Measurements from ENCODE around the gene CYP4X1. TPM values are rescaled to one million over a fixed set of nuclear protein-coding genes. Genes with fewer than 3 reads are reported as not detected.
A peak's percentile ranks its signal among the peaks of the same experiment; 100 is the strongest.
"Not testable (repeated sequence)": the region's sequence is repeated elsewhere in the genome, so short reads cannot be mapped to it uniquely, and the experiment has no call there.

CYP4X1 gene
- total and polyA plus RNA-seq, 10 donors = 0.14 to 1.7 (median 0.33) TPM; not detected in 2

- TF ChIP-seq CTCF (IDR thresholded peaks at IDR 0.05 in 8 of 11, conservative IDR thresholded peaks at IDR 0.05 in 3 of 11) (no peak), POLR2AphosphoS5 (IDR thresholded peaks at IDR 0.05) (no peak), POLR2A (IDR thresholded peaks at IDR 0.05) (no peak)
- Histone ChIP-seq H3K4me1 (no peaks in the 10 kb centered on the region), H3K9me3 (no peaks in the 10 kb centered on the region), H3K4me3 (no peak within 1 kb of the TSS), H3K27ac (no peak within 1 kb of the TSS), H3K27me3 (replicated peaks in 1 of 7) (peaks cover 0 to 23% (median 0%) of the 10 kb centered on the region in 7 donors), H3K36me3 (no peaks in the 10 kb centered on the region)
- DNase-seq = no peak
- intact Hi-C loops (cut with DNase I; ENCODE audit: low total_unique reads) = no loop called here
Measured at GRCh38 chr1:47067097-47067594, 43.7 kb downstream of the CYP4X1 start, which contains the start of gene CYP4Z1. Gene CYP4Z1, plus strand, starts transcription at chr1:47067231. Its CDS starts 260 bp downstream, at chr1:47067491.

- H3K4me1 ChIP-seq; H3K27ac ChIP-seq; intact Hi-C loops (cut with DNase I; ENCODE audit: low total_unique reads); H3K4me3 ChIP-seq; H3K36me3 ChIP-seq; H3K9me3 ChIP-seq: not testable (repeated sequence)
- peaks cover 0 to 14% (median 0%) of the 10 kb centered on the region in 7 donors for H3K27me3 ChIP-seq (replicated peaks in 1 of 7)
- peak; percentile 61 for DNase-seq
- WGBS, 5 donors = 63 to 87% (median 76%) methylated on average over 3 to 4 of the region's 4 CpGs
Measured at GRCh38 chr1:47069080-47069479, 45.6 kb downstream of the CYP4X1 start.

- H3K27me3 ChIP-seq (replicated peaks in 1 of 7); intact Hi-C loops (cut with DNase I; ENCODE audit: low total_unique reads): not testable (repeated sequence)
Measured at GRCh38 chr1:47069509-47069908, 46.0 kb downstream of the CYP4X1 start.

DNA sequence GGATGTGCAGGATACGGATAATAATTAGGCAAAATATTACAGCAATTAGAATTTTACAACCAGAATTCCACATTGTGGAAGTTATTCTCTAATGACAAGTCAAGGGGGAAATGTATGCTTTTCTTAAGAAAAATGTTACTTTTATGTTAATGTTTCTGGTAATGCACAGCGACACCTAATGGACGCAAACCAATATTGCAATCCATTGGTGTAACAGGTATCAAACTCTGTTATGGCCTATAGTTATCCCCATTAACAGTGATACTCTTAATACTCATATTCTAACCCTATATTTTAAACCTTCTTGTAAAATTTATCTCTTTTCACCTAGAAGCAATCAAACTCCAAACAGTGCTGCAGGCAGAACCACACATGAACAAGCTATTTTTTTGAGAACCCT is 65.9 kb downstream of the CYP4X1 start:
- H3K4me1 ChIP-seq; H3K36me3 ChIP-seq; H3K27me3 ChIP-seq (replicated peaks in 1 of 7); DNase-seq; H3K4me3 ChIP-seq; H3K27ac ChIP-seq; intact Hi-C loops (cut with DNase I; ENCODE audit: low total_unique reads); H3K9me3 ChIP-seq: not testable (repeated sequence)
- TF ChIP-seq CTCF (IDR thresholded peaks at IDR 0.05 in 8 of 11, conservative IDR thresholded peaks at IDR 0.05 in 3 of 11) = peak in 9 of 11 experiments; percentile 30 to 72 (median 55)
- 6 to 8% (median 7%) methylated on average over 3 of the region's 3 CpGs for WGBS, 5 donors

More at GRCh38 chr1:47069509-47069908, 46.0 kb downstream of the CYP4X1 start:
- not testable (repeated sequence) for H3K36me3 ChIP-seq, H3K4me1 ChIP-seq, H3K27ac ChIP-seq, H3K4me3 ChIP-seq, H3K9me3 ChIP-seq, DNase-seq

DNA sequence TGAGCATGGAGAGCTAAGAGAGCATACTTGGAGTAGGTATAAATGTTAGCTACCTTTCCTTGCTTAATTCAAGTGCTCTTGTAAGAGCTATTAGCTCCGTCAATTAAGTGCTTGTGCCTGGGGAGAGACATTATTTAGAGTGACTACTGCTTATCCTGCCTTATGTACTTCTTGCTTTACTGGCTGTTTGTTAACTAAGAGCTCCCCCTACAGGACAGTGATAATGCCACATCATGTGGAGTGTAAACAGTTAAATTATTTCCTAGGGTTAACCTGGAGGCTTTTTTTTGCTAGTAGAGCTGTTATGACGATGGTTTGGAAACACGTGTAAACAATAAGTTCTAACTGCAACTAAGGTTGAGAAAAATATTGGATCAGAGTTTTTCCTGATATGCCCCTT is 68.0 kb downstream of the CYP4X1 start:
- H3K27me3 ChIP-seq (replicated peaks in 1 of 7); H3K4me1 ChIP-seq; intact Hi-C loops (cut with DNase I; ENCODE audit: low total_unique reads); H3K4me3 ChIP-seq; H3K27ac ChIP-seq; H3K36me3 ChIP-seq; DNase-seq; H3K9me3 ChIP-seq: not testable (repeated sequence)
- WGBS, 5 donors = 27 to 48% (median 37%) methylated on average over 3 of the region's 3 CpGs; no CpG with 5 or more reads in 1 of the 5 donors

Small RNA genes lying within 50 kb of the gene (small RNA-seq; reads per million reads assigned to genes)
- gene CYP4A27P (0 reads per million in 4 donors), gene CYP4A43P (0 reads per million in 4 donors), gene CYP4A44P (0 reads per million in 4 donors)

Other genes with a start within 250 kb of the CYP4X1 start
- 1 to 10 TPM in 2 of 7 donors, under 1 TPM in 2, not detected in 3; 0.32 to 2.3 (median 0.74) TPM for gene CYP4B1, start 224.6 kb upstream of the CYP4X1 start, total RNA-seq
- gene CYP4B1, start 224.6 kb upstream of the CYP4X1 start, polyA plus RNA-seq = 1 to 10 TPM in 2 of 3 donors, under 1 TPM in 1; 0.83 to 3.5 (median 1.7) TPM
- gene CYP4A11, start 82.2 kb upstream of the CYP4X1 start, total RNA-seq = not detected
- not detected for gene CYP4A11, start 82.2 kb upstream of the CYP4X1 start, polyA plus RNA-seq
- gene CYP4Z1, start 43.6 kb downstream of the CYP4X1 start, total RNA-seq = not detected
- under 1 TPM in 2 of 3 donors, not detected in 1; 0.03 to 0.24 TPM for gene CYP4Z1, start 43.6 kb downstream of the CYP4X1 start, polyA plus RNA-seq
- gene CYP4A22, start 113.8 kb downstream of the CYP4X1 start, total RNA-seq = under 1 TPM in 1 of 7 donors, not detected in 6; 0.43 TPM
- gene CYP4A22, start 113.8 kb downstream of the CYP4X1 start, polyA plus RNA-seq = not detected
- 10 to 100 TPM in 1 of 7 donors, 1 to 10 TPM in 5, under 1 TPM in 1; 0.76 to 11.0 (median 4.0) TPM for gene PDZK1IP1, start 166.4 kb downstream of the CYP4X1 start, total RNA-seq
- gene PDZK1IP1, start 166.4 kb downstream of the CYP4X1 start, polyA plus RNA-seq = 1 to 10 TPM in 1 of 3 donors, under 1 TPM in 2; 0.22 to 8.3 (median 0.41) TPM
- 10 to 100 TPM; 12.9 to 24.5 (median 16.0) TPM for gene TAL1, start 208.6 kb downstream of the CYP4X1 start, total RNA-seq
- 10 to 100 TPM in 1 of 3 donors, 1 to 10 TPM in 2; 2.9 to 12.1 (median 4.4) TPM for gene TAL1, start 208.6 kb downstream of the CYP4X1 start, polyA plus RNA-seq

Data from spleen (tissue), 11 donors.